C1 segment of cervical spinal cord (tissue), 14 donors: ENCODE results near the gene PRR23E.

Source experiments
- DNase-seq, 14 donors: peaks; one replicate each; lab custom pipeline; 2025; lab: John Stamatoyannopoulos, UW

The PRR23E gene

GRCh38 chr3:127208483-127209100 is 15.7 kb downstream of the PRR23E start:
- no peak for DNase-seq

GRCh38 chr3:127209155-127209839 is 16.4 kb downstream of the PRR23E start:
- DNase-seq = no peak

GRCh38 chr3:127209840-127210653 is 17.1 kb downstream of the PRR23E start:
- no peak for DNase-seq

GRCh38 chr3:127210654-127210943 is 17.7 kb downstream of the PRR23E start:
- DNase-seq = no peak

- no peak for DNase-seq
Measured at GRCh38 chr3:127211118-127212060, 18.5 kb downstream of the PRR23E start.

- DNase-seq = no peak
Measured at GRCh38 chr3:127212231-127212630, 19.3 kb downstream of the PRR23E start.

- DNase-seq = no peak
Measured at GRCh38 chr3:127212711-127213110, 19.8 kb downstream of the PRR23E start.

- no peak for DNase-seq
Measured at GRCh38 chr3:127213381-127213918, 20.5 kb downstream of the PRR23E start.

GRCh38 chr3:127214975-127215374 is 22.0 kb downstream of the PRR23E start:
- no peak for DNase-seq

- no peak for DNase-seq
Measured at GRCh38 chr3:127215714-127216414, 22.9 kb downstream of the PRR23E start.

- DNase-seq = no peak
Measured at GRCh38 chr3:127216415-127217261, 23.7 kb downstream of the PRR23E start.

GRCh38 chr3:127217596-127218453 is 24.9 kb downstream of the PRR23E start:
- no peak for DNase-seq

GRCh38 chr3:127218454-127218922 is 25.6 kb downstream of the PRR23E start:
- no peak for DNase-seq

- no peak for DNase-seq
Measured at GRCh38 chr3:127220497-127220896, 27.6 kb downstream of the PRR23E start.

- DNase-seq = no peak
Measured at GRCh38 chr3:127221037-127221436, 28.1 kb downstream of the PRR23E start.

GRCh38 chr3:127221446-127222035 is 28.6 kb downstream of the PRR23E start:
- no peak for DNase-seq

GRCh38 chr3:127222163-127222562 is 29.2 kb downstream of the PRR23E start:
- DNase-seq = no peak

- DNase-seq = no peak
Measured at GRCh38 chr3:127222664-127223063, 29.7 kb downstream of the PRR23E start.
